K562 (cell line): Measurements from ENCODE around the gene HPF1. TPM values are rescaled to one million over a fixed set of nuclear protein-coding genes. Genes with fewer than 3 reads are reported as not detected.

Experiments used
- ATAC-seq: fragments of 200-7000 bp; cut with Tn5 transposase; 3 replicates; pipeline ENCODE4 v1.9.1; 2020; ENCODE audit warnings: moderate library complexity
- BruUV-seq: library from RNA; stranded (reverse); fragments of 400-500 nt; replicated peaks from 2 replicates; lab custom pipeline; 2021; lab: Mats Ljungman, UMichigan
- CTCF ChIA-PET: fragments of 300-600 bp; formaldehyde crosslinking; extraction: SDS; loops from one replicate; lab custom pipeline; 2021; ENCODE audit warnings: low intra/inter-chr PET ratio; lab: Yijun Ruan, JAX
- POLR2A ChIA-PET: fragments of 300-600, 350-650 bp; sonication (Branson Sonifier 250); formaldehyde crosslinking; extraction: SDS; loops from one replicate; lab custom pipeline; 2021; ENCODE audit warnings: antibody characterized with exemption, inconsistent platforms; lab: Yijun Ruan, JAX
- DNase-seq, 4 experiments: peaks; one replicate each; pipeline versions ENCODE4 v3.0.0 to v3.0.0-alpha.2; 2011 to 2018; ENCODE audit warnings: low spot score in 3 of 4, mixed read lengths in 3 of 4; ENCODE audit errors: extremely low read depth in 1 of 4
- FAIRE-seq: peaks from 2 replicates; lab custom pipeline; 2011; peaks lifted over from hg19 to GRCh38; lab: Jason Lieb, UNC
- H2AFZ ChIP-seq: 2 replicates; pipeline ENCODE4 v1.6.0; 2011; ENCODE audit warnings: low read depth, low read length, control low read depth, inconsistent platforms
- H3K27ac ChIP-seq: fragments of 200-600 bp; 3 replicates; pipeline ENCODE4 v1.8.0; 2011; ENCODE audit warnings: low read depth, mild to moderate bottlenecking, control low read depth, inconsistent platforms, low read length, moderate library complexity, mixed read lengths; ENCODE audit errors: extremely low read depth
- H3K27me3 ChIP-seq, 2 experiments: fragments of 300-600 bp in 1 of 2; 2 replicates in 1 of 2; 3 replicates in 1 of 2; pipeline versions ENCODE4 v1.6.0 to v1.8.0; 2011; ENCODE audit warnings: inconsistent platforms in 2 of 2, low read length in 2 of 2, mild to moderate bottlenecking in 1 of 2, mixed read lengths in 1 of 2, moderate library complexity in 1 of 2; ENCODE audit not compliant: control insufficient read depth in 2 of 2, insufficient read depth in 2 of 2
- H3K36me3 ChIP-seq: fragments of 300-600 bp; 3 replicates; pipeline ENCODE4 v1.8.0; 2011; ENCODE audit warnings: mild to moderate bottlenecking, low read length, inconsistent platforms; ENCODE audit not compliant: control insufficient read depth, insufficient read depth
- H3K4me1 ChIP-seq, 2 experiments: fragments of 200-600 bp in 1 of 2; replicated peaks in 1 of 2; 2 replicates in 1 of 2; 3 replicates in 1 of 2; pipeline versions ENCODE4 v1.5.1 to v1.8.0; 2011; ENCODE audit warnings: inconsistent platforms in 2 of 2, low read length in 2 of 2, mild to moderate bottlenecking in 1 of 2, mixed read lengths in 1 of 2, moderate library complexity in 1 of 2; ENCODE audit not compliant: control insufficient read depth in 2 of 2, insufficient read depth in 2 of 2
- H3K4me2 ChIP-seq: 2 replicates; pipeline ENCODE4 v1.6.1; 2011; ENCODE audit warnings: low read length, control low read depth, inconsistent platforms, mixed read lengths; ENCODE audit not compliant: insufficient read depth
- H3K4me3 ChIP-seq: fragments of 200-600 bp; sonication (generic), shearing (Covaris generic); 2 replicates; pipeline ENCODE4 v1.5.1; 2016; ENCODE audit warnings: control low read depth, inconsistent platforms
- H3K79me2 ChIP-seq: fragments of 200-600 bp; 3 replicates; pipeline ENCODE4 v1.8.0; 2011; ENCODE audit warnings: low read length, inconsistent platforms; ENCODE audit not compliant: control insufficient read depth, insufficient read depth
- H3K9ac ChIP-seq, 2 experiments: 2 replicates each; pipeline versions ENCODE4 v1.6.0 to v1.6.1; 2011; ENCODE audit warnings: low read depth in 2 of 2, low read length in 2 of 2, control low read depth in 1 of 2, inconsistent platforms in 1 of 2, mild to moderate bottlenecking in 1 of 2, mixed read lengths in 1 of 2; ENCODE audit not compliant: insufficient read depth in 1 of 2
- H3K9me1 ChIP-seq: one replicate; pipeline ENCODE4 v1.6.0; 2011; ENCODE audit warnings: inconsistent platforms, mild to moderate bottlenecking, low read length, moderate library complexity; ENCODE audit not compliant: control insufficient read depth, insufficient read depth
- H3K9me3 ChIP-seq: replicated peaks from 2 replicates; pipeline ENCODE4 v1.5.1; 2011; ENCODE audit warnings: low read depth, low read length, inconsistent platforms; ENCODE audit not compliant: control insufficient read depth, insufficient read depth
- H4K20me1 ChIP-seq: replicated peaks from 2 replicates; pipeline ENCODE4 v1.6.1; 2011; ENCODE audit warnings: low read length, inconsistent platforms, mixed read lengths; ENCODE audit not compliant: control insufficient read depth, insufficient read depth
- ARID3B ChIP-seq: fragments of 250-450 bp; sonication (Bioruptor Pico); IDR thresholded peaks from 2 replicates; pipeline ENCODE4 v1.4.0; 2020; ENCODE audit warnings: borderline replicate concordance
- ASH1L ChIP-seq: fragments of 450-650 bp; IDR thresholded peaks from 2 replicates; pipeline ENCODE4 v1.6.1; 2018; ENCODE audit warnings: borderline replicate concordance, mild to moderate bottlenecking, low read depth; ENCODE audit not compliant: partially characterized antibody
- CTCF ChIP-seq, 3 experiments: IDR thresholded peaks in 2 of 3; conservative IDR thresholded peaks in 1 of 3; 2 replicates each; pipeline ENCODE4 v1.5.1; 2011 to 2012; ENCODE audit warnings: low read length in 3 of 3, mild to moderate bottlenecking in 3 of 3, control low read depth in 2 of 3, improper control_type of control experiment in 1 of 3, inconsistent platforms in 1 of 3, low read depth in 1 of 3, mixed read lengths in 1 of 3, moderate library complexity in 1 of 3; ENCODE audit not compliant: insufficient read depth in 2 of 3
- EP400 ChIP-seq: fragments of 450-650 bp; IDR thresholded peaks from 2 replicates; pipeline ENCODE4 v1.6.1; 2017; ENCODE audit warnings: antibody characterized with exemption, mild to moderate bottlenecking, moderate library complexity
- ETV5 ChIP-seq: sonication (generic); formaldehyde crosslinking; IDR thresholded peaks from 2 replicates; pipeline ENCODE4 v1.4.0; 2020; ENCODE audit warnings: low read depth, mild to moderate bottlenecking, missing genetic modification reagents
- HDAC2 ChIP-seq: fragments of 450-650 bp; IDR thresholded peaks from 2 replicates; pipeline ENCODE4 v1.6.1; 2016; ENCODE audit warnings: mild to moderate bottlenecking
- ID3 ChIP-seq, 2 experiments: fragments of 250-450 bp in 1 of 2; fragments of 450-650 bp in 1 of 2; sonication (Bioruptor Pico) in 1 of 2; IDR thresholded peaks; 2 replicates each; pipeline versions ENCODE4 v1.6.1 to v1.8.0; 2016 to 2021; ENCODE audit warnings: mild to moderate bottlenecking in 2 of 2, moderate library complexity in 2 of 2, missing compliant biosample characterization in 1 of 2, missing genetic modification characterization in 1 of 2
- MAZ ChIP-seq, 2 experiments: fragments of 450-650 bp in 1 of 2; sonication (generic) in 1 of 2; formaldehyde crosslinking; IDR thresholded peaks in 1 of 2; conservative IDR thresholded peaks in 1 of 2; 2 replicates each; pipeline versions ENCODE4 v1.4.0 to v1.5.0; 2020; ENCODE audit warnings: mild to moderate bottlenecking in 1 of 2, missing genetic modification reagents in 1 of 2
- MCM3 ChIP-seq: fragments of 450-650 bp; IDR thresholded peaks from 2 replicates; pipeline ENCODE4 v1.6.1; 2016
- MYC ChIP-seq, 2 experiments: fragments of 250-450 bp in 1 of 2; sonication (Bioruptor Pico) in 1 of 2; IDR thresholded peaks; 2 replicates each; pipeline versions ENCODE4 v1.5.1 to v1.6.1; 2012 to 2021; ENCODE audit warnings: low read depth in 2 of 2, borderline replicate concordance in 1 of 2, improper control_type of control experiment in 1 of 2, low read length in 1 of 2, mild to moderate bottlenecking in 1 of 2, moderate library complexity in 1 of 2
- PTRF ChIP-seq: fragments of 450-650 bp; IDR thresholded peaks from 2 replicates; pipeline ENCODE4 v1.6.1; 2016; ENCODE audit warnings: mild to moderate bottlenecking, missing genetic modification characterization, missing compliant biosample characterization
- RBFOX2 ChIP-seq: fragments of 200-400 bp; formaldehyde crosslinking; IDR thresholded peaks from 2 replicates; pipeline ENCODE4 v1.6.1; 2017; ENCODE audit warnings: low read depth, mild to moderate bottlenecking, low read length, moderate library complexity
- RBM39 ChIP-seq: fragments of 200-400 bp; formaldehyde crosslinking; optimal IDR thresholded peaks from 2 replicates; pipeline ENCODE3; 2018; ENCODE audit warnings: low read depth, low read length
- RNF2 ChIP-seq: sonication (generic); IDR thresholded peaks from 2 replicates; pipeline ENCODE4 v1.6.1; 2016
- ZNF239 ChIP-seq: fragments of 250-450 bp; sonication (Bioruptor Pico); IDR thresholded peaks from 2 replicates; pipeline ENCODE4 v1.4.0; 2020; ENCODE audit warnings: mild to moderate bottlenecking
- WGBS: fragments of 100-300 bp; shearing (Covaris generic); methylation state at CpG from one replicate; pipeline ENCODE4 v1.1.6; 2016; ENCODE audit warnings: low coverage, mixed read lengths; ENCODE audit not compliant: insufficient coverage; ENCODE audit errors: missing lambda C conversion rate; 5-methylcytosine and 5-hydroxymethylcytosine counted together
- in situ Hi-C: fragments of 300-500 bp; cut with MboI; formaldehyde crosslinking; loops from 4 replicates; pipeline ENCODE4 v1.15.0; 2018; ENCODE audit warnings: inconsistent platforms, mixed read lengths
- intact Hi-C: fragments of 100-400 bp; cut with micrococcal nuclease; formaldehyde crosslinking; loops from 2 replicates; pipeline ENCODE4 v1.14.2; 2022
- polyA plus RNA-seq, 8 experiments: library from polyadenylated mRNA; depleted of rRNA in 4 of 8; stranded (reverse) in 5 of 8; unstranded in 3 of 8; fragments of >200 nt; fragmentation: Nextera tagmentation in 2 of 8; fragmentation: Illumina TruSeq in 1 of 8; extraction: Ambion mirVana in 2 of 8; extraction: Trizol in 1 of 8; gene quantifications; 2 replicates each; pipeline versions ENCODE4 v1.2.1 to v1.2.3, GENCODE V29; 2011 to 2014; ENCODE audit warnings: inconsistent platforms in 1 of 8, missing spikeins in 1 of 8
- total RNA-seq, 7 experiments: library from RNA; depleted of rRNA in 6 of 7; stranded (reverse); fragments of >200 nt in 6 of 7; fragmentation: Illumina TruSeq in 2 of 7; extraction: Trizol in 2 of 7; gene quantifications; 2 replicates each; pipeline versions ENCODE4 v1.2.1 to v1.2.3, GENCODE V29; 2011 to 2021; ENCODE audit warnings: low replicate concordance in 1 of 7

HPF1 gene
- total and polyA plus RNA-seq, 9 of the 15 experiments (the other 6 are each of a cell fraction or from before 2014, with no cell fraction given): 21.2 to 89.4 (median 35.2) TPM

DNA sequence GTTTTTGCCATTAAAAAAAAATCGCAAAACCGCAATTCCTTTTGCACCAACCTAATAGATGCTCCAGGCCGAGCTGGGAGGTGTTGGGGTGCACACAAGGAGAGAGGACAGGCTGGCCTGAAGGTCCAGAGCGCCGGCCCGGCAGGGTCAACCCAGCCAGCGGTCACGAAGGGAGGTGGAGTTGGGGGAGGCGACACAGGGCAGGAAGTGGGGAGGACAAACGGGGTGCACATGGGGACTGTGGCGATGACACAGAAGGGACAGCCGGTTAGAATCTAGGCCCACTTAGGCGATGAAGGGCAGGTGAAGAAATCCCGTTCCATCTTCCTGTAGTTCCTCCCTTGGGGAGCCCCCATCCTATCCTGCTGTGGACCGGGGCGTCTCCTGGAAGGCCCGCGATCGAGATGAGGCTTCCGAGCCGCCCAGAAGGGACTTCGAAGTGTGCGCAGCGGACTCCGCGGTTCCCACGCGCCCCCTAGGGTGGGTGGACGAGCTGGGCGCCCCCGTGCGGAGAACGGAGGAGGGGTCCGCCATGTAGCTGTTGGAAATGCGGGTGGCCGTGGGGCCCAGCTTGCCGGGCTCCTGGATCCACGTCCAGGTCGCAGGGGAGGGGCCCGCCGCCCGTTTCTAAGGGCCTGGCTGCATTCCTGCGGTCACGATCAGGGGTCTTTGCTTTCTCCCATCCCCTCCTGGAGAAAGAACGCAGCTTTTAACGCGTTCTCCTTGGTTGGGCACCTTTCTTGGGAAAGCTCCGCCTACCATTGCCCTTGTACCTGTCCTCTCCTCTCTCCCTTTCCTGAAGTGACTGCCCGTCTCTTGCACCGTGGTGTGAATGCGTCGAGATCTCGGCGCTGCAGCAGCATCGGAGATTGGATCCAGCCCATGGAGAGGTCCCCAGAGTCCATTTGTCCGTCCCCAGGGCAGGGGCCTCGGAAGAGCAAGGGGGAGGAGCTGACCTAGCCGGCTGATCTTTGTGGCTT, 17.0 kb upstream of the HPF1 start:
- POLR2A ChIA-PET: interaction anchor here (0.6 kb wide), 3 partner anchors 52 to 875 kb away, joined by 3 read pairs; no protein-coding TSS in a partner anchor
- peak; percentile 44 to 68 (median 50) for DNase-seq
- WGBS: 28% methylated on average over 45 of the region's 58 CpGs
- Histone ChIP-seq H3K9me1 (no peaks in the 10 kb centered on the region), H4K20me1 (no peaks in the 10 kb centered on the region), H3K27me3 (no peaks in the 10 kb centered on the region), H3K9me3 (no peaks in the 10 kb centered on the region), H3K79me2 (no peaks in the 10 kb centered on the region), H3K27ac (no peak overlapping the region; the same call in 2 of the 3 replicates), H3K9ac (peak overlapping the region; percentile 23 to 67; a peak in 3 of 4 replicates), H3K4me2 (peak overlapping the region; percentile 70), H3K4me1 (peaks cover 0 to 11% of the 10 kb centered on the region in 2 experiments; a peak in 2 of 5 replicates), H3K36me3 (no peaks in the 10 kb centered on the region), H3K4me3 (peak overlapping the region; percentile 9; the same call in 1 of the 2 replicates), H2AFZ (peak overlapping the region; percentile 97)
- intact Hi-C loops: no loop called here
- peak; percentile 48 for FAIRE-seq
- CTCF ChIA-PET: interaction anchor here (0.7 kb wide), 1 partner anchor 1355 kb away, joined by 3 read pairs; no protein-coding TSS in a partner anchor
- in situ Hi-C loops: no loop called here
- ATAC-seq: peak; percentile 91
- no TSS peak for BruUV-seq
- TF ChIP-seq CTCF (IDR thresholded peaks at IDR 0.05 in 2 of 3, conservative IDR thresholded peaks at IDR 0.05 in 1 of 3; ENCODE audit: insufficient read depth in 2 of 3, low read depth in 1 of 3, low read length in 3 of 3) (peak; percentile 57 to 93 (median 63); a peak in 5 of 6 replicates), ZNF239 (CRISPR knock-in tag) (no peak), RNF2 (no peak), HDAC2 (0 out of 2 replicates have a peak, but pooled peaks have one; percentile 20), ASH1L (no peak), ETV5 (CRISPR knock-in tag) (no peak), RBM39 (no peak), EP400 (peak; percentile 36; the same call in 1 of the 2 replicates), RBFOX2 (0 out of 2 replicates have a peak, but pooled peaks have one; percentile 40), MCM3 (no peak), ARID3B (CRISPR knock-in tag) (no peak), MYC (IDR thresholded peaks at IDR 0.05; ENCODE audit: low read depth, low read length) (peak; percentile 36; the same call in 1 of the 2 replicates), MYC (CRISPR knock-in tag; IDR thresholded peaks at IDR 0.05; ENCODE audit: borderline replicate concordance, low read depth) (no peak), MAZ (CRISPR knock-in tag; conservative IDR thresholded peaks at IDR 0.05 in 1 of 2, IDR thresholded peaks at IDR 0.05 in 1 of 2) (0 out of 4 replicates have a peak, but pooled peaks of 1 of the 2 experiments have one; percentile 27), PTRF (tag) (no peak), ID3 (CRISPR knock-in tag; IDR thresholded peaks at IDR 0.05) (no peak), ID3 (tag; IDR thresholded peaks at IDR 0.05) (no peak)
